ENCODE measurements around the gene ZSCAN12. TPM values are rescaled to one million over a fixed set of nuclear protein-coding genes. Genes with fewer than 3 reads are reported as not detected.

The ZSCAN12 gene
- total and polyA plus RNA-seq, 2 of the 13 experiments (the other 11 are each of a cell fraction or from before 2014, with no cell fraction given): 2.8 to 8.9 TPM

DNA sequence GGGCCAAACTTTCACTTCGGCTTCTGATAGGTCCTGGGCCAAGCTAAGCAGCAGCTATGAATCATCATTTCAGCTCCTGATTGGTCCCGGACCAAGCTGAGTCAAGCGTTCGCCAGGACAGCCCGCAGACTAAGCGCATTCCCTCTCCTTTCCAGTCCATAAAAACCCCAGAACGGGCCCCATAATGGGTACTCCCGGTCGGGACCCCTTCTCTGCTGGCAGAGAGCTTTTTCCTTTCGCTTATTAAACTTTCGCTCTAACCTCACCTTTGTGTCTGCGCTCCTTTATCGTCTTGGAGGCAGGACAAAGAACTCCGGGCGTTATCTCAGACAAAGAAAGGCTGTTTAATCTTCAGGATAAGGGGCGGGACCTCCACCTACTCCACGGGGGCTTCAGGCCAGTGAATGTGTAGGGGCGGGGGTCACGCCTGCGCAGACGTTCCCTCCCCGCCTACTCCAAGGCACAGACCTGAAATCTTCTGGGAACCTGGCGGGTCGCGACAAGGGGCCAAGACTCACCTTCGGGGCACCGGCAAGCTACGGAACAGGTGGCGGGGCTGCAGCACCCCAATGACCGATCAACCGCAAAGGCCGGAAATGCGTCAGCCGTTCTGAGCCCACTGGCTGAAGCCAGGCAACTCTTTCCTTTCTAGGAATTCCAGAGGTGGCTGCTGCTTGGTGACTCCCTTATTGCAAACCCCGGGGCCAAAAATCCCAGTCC is 63.8 kb downstream of the ZSCAN12 start, which contains the start of gene ZSCAN31 (continued):
- peak; percentile 100 for TF ChIP-seq POLR2G (IDR thresholded peaks at IDR 0.05; ENCODE audit: low read depth, low read length)
- no peak for TF ChIP-seq NBN (conservative IDR thresholded peaks at IDR 0.05)
- TF ChIP-seq, protein P1, sequence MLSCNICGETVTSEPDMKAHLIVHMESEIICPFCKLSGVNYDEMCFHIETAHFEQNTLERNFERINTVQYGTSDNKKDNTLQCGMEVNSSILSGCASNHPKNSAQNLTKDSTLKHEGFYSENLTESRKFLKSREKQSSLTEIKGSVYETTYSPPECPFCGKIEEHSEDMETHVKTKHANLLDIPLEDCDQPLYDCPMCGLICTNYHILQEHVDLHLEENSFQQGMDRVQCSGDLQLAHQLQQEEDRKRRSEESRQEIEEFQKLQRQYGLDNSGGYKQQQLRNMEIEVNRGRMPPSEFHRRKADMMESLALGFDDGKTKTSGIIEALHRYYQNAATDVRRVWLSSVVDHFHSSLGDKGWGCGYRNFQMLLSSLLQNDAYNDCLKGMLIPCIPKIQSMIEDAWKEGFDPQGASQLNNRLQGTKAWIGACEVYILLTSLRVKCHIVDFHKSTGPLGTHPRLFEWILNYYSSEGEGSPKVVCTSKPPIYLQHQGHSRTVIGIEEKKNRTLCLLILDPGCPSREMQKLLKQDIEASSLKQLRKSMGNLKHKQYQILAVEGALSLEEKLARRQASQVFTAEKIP (CRISPR knock-in tag; IDR thresholded peaks at IDR 0.05; ENCODE audit: borderline replicate concordance): no peak
- TF ChIP-seq ZSCAN25 (CRISPR knock-in tag; IDR thresholded peaks at IDR 0.05): no peak
- TF ChIP-seq, protein P2, sequence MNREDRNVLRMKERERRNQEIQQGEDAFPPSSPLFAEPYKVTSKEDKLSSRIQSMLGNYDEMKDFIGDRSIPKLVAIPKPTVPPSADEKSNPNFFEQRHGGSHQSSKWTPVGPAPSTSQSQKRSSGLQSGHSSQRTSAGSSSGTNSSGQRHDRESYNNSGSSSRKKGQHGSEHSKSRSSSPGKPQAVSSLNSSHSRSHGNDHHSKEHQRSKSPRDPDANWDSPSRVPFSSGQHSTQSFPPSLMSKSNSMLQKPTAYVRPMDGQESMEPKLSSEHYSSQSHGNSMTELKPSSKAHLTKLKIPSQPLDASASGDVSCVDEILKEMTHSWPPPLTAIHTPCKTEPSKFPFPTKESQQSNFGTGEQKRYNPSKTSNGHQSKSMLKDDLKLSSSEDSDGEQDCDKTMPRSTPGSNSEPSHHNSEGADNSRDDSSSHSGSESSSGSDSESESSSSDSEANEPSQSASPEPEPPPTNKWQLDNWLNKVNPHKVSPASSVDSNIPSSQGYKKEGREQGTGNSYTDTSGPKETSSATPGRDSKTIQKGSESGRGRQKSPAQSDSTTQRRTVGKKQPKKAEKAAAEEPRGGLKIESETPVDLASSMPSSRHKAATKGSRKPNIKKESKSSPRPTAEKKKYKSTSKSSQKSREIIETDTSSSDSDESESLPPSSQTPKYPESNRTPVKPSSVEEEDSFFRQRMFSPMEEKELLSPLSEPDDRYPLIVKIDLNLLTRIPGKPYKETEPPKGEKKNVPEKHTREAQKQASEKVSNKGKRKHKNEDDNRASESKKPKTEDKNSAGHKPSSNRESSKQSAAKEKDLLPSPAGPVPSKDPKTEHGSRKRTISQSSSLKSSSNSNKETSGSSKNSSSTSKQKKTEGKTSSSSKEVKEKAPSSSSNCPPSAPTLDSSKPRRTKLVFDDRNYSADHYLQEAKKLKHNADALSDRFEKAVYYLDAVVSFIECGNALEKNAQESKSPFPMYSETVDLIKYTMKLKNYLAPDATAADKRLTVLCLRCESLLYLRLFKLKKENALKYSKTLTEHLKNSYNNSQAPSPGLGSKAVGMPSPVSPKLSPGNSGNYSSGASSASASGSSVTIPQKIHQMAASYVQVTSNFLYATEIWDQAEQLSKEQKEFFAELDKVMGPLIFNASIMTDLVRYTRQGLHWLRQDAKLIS (CRISPR knock-in tag; IDR thresholded peaks at IDR 0.05): no peak
- no peak for TF ChIP-seq CC2D1A (CRISPR knock-in tag; IDR thresholded peaks at IDR 0.05)
- peak; percentile 67; the same call in 1 of the 2 replicates for TF ChIP-seq IRF2 (CRISPR knock-in tag; IDR thresholded peaks at IDR 0.05)
- peak in 1 of 2 experiments; percentile 77; a peak in 2 of 4 replicates for TF ChIP-seq KLF16 (CRISPR knock-in tag; IDR thresholded peaks at IDR 0.05)
- peak; percentile 42 for TF ChIP-seq IKZF4 (CRISPR knock-in tag; IDR thresholded peaks at IDR 0.05; ENCODE audit: borderline replicate concordance, low read depth, not compliant biosample characterization)
- TF ChIP-seq KLF13 (CRISPR knock-in tag; IDR thresholded peaks at IDR 0.05): no peak
- peak; percentile 43; the same call in 1 of the 2 replicates for TF ChIP-seq SNAPC2 (CRISPR knock-in tag; IDR thresholded peaks at IDR 0.05)
- TF ChIP-seq, protein P3, sequence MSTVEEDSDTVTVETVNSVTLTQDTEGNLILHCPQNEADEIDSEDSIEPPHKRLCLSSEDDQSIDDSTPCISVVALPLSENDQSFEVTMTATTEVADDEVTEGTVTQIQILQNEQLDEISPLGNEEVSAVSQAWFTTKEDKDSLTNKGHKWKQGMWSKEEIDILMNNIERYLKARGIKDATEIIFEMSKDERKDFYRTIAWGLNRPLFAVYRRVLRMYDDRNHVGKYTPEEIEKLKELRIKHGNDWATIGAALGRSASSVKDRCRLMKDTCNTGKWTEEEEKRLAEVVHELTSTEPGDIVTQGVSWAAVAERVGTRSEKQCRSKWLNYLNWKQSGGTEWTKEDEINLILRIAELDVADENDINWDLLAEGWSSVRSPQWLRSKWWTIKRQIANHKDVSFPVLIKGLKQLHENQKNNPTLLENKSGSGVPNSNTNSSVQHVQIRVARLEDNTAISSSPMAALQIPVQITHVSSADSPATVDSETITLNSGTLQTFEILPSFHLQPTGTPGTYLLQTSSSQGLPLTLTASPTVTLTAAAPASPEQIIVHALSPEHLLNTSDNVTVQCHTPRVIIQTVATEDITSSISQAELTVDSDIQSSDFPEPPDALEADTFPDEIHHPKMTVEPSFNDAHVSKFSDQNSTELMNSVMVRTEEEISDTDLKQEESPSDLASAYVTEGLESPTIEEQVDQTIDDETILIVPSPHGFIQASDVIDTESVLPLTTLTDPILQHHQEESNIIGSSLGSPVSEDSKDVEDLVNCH (CRISPR knock-in tag; IDR thresholded peaks at IDR 0.05): peak; percentile 49; the same call in 1 of the 2 replicates
- TF ChIP-seq, protein P4, sequence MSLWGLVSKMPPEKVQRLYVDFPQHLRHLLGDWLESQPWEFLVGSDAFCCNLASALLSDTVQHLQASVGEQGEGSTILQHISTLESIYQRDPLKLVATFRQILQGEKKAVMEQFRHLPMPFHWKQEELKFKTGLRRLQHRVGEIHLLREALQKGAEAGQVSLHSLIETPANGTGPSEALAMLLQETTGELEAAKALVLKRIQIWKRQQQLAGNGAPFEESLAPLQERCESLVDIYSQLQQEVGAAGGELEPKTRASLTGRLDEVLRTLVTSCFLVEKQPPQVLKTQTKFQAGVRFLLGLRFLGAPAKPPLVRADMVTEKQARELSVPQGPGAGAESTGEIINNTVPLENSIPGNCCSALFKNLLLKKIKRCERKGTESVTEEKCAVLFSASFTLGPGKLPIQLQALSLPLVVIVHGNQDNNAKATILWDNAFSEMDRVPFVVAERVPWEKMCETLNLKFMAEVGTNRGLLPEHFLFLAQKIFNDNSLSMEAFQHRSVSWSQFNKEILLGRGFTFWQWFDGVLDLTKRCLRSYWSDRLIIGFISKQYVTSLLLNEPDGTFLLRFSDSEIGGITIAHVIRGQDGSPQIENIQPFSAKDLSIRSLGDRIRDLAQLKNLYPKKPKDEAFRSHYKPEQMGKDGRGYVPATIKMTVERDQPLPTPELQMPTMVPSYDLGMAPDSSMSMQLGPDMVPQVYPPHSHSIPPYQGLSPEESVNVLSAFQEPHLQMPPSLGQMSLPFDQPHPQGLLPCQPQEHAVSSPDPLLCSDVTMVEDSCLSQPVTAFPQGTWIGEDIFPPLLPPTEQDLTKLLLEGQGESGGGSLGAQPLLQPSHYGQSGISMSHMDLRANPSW (CRISPR knock-in tag; IDR thresholded peaks at IDR 0.05; ENCODE audit: borderline replicate concordance): no peak
- TF ChIP-seq, protein P5, sequence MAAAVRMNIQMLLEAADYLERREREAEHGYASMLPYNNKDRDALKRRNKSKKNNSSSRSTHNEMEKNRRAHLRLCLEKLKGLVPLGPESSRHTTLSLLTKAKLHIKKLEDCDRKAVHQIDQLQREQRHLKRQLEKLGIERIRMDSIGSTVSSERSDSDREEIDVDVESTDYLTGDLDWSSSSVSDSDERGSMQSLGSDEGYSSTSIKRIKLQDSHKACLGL (CRISPR knock-in tag; IDR thresholded peaks at IDR 0.05): peak; percentile 42; the same call in 1 of the 2 replicates
- peak; percentile 37; the same call in 1 of the 2 replicates for TF ChIP-seq ZNF547 (CRISPR knock-in tag; IDR thresholded peaks at IDR 0.05)
- TF ChIP-seq, protein P6, sequence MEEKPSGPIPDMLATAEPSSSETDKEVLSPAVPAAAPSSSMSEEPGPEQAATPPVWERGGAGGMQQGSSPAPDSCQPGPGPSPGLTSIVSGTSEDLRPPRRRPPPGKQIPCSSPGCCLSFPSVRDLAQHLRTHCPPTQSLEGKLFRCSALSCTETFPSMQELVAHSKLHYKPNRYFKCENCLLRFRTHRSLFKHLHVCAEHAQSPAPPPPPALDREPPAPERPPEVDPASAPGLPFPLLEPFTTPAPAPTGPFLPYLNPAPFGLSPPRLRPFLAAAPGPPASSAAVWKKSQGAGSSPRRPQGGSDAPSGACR (CRISPR knock-in tag; IDR thresholded peaks at IDR 0.05): no peak; the same call in 1 of the 2 replicates

Data from HepG2 (cell line).